OCI-LY7 (cell line): ENCODE results near the gene ENKUR.

ENCODE experiments used
- EZH2phosphoT487 ChIP-seq: fragments of 200-600 bp; sonication (generic); IDR thresholded peaks from 2 replicates; pipeline ENCODE4 v1.6.1; 2018; ENCODE audit warnings: low read depth, borderline replicate concordance, mild to moderate bottlenecking, mixed run types, antibody characterized with exemption, low read length, moderate library complexity, mixed read lengths
- TF ChIP-seq, protein P1 (sequence below): fragments of 200-600 bp; sonication (generic); conservative IDR thresholded peaks from 2 replicates; pipeline ENCODE4 v1.5.1; 2014; ENCODE audit warnings: mild to moderate bottlenecking, antibody characterized with exemption, low read length, moderate library complexity, mixed read lengths

DNA sequence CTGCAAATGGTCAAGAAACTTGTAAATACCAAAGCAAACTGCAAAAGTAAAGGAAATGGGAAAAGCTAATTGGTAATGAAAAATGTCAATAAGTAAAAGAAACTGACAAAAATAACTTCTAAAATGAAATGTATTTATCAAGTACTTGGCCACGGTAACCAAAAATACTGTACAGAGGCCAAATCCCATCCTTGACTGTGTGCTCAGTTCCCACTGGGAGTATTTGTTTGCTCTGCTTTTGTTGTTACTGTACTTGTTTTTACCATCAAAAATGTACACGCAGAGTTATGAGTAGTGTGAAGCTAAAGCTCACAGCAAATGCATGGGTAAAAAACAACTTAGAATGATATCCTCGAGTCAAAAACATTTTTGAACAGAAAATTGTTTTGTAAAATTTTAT lies 31.1 kb downstream of the ENKUR start:
- TF ChIP-seq, protein P1, sequence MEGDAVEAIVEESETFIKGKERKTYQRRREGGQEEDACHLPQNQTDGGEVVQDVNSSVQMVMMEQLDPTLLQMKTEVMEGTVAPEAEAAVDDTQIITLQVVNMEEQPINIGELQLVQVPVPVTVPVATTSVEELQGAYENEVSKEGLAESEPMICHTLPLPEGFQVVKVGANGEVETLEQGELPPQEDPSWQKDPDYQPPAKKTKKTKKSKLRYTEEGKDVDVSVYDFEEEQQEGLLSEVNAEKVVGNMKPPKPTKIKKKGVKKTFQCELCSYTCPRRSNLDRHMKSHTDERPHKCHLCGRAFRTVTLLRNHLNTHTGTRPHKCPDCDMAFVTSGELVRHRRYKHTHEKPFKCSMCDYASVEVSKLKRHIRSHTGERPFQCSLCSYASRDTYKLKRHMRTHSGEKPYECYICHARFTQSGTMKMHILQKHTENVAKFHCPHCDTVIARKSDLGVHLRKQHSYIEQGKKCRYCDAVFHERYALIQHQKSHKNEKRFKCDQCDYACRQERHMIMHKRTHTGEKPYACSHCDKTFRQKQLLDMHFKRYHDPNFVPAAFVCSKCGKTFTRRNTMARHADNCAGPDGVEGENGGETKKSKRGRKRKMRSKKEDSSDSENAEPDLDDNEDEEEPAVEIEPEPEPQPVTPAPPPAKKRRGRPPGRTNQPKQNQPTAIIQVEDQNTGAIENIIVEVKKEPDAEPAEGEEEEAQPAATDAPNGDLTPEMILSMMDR = no peak
- no peak for TF ChIP-seq EZH2phosphoT487
